ENCODE data around the gene MEI1.

DNA sequence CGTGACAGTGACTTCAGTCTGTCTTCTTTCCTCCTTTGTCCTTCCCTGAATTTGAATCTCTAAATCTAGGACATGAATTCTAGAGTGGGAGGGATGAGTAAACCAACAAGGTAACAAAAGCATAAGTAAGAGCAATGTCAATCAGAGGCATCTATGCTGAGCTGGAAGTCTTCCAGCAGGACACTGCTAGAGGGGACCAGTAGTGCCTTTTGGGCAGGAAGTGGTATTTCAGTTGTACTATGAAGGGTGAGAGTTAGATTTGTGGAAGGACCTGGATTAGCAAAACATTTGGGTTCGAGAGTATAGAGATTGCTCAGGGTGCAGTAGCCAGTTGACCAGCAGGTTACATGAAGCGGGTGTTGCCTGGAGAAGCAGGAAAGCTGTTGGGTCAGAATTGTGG is 40.3 kb downstream of the MEI1 start:
- TF ChIP-seq, protein P1, sequence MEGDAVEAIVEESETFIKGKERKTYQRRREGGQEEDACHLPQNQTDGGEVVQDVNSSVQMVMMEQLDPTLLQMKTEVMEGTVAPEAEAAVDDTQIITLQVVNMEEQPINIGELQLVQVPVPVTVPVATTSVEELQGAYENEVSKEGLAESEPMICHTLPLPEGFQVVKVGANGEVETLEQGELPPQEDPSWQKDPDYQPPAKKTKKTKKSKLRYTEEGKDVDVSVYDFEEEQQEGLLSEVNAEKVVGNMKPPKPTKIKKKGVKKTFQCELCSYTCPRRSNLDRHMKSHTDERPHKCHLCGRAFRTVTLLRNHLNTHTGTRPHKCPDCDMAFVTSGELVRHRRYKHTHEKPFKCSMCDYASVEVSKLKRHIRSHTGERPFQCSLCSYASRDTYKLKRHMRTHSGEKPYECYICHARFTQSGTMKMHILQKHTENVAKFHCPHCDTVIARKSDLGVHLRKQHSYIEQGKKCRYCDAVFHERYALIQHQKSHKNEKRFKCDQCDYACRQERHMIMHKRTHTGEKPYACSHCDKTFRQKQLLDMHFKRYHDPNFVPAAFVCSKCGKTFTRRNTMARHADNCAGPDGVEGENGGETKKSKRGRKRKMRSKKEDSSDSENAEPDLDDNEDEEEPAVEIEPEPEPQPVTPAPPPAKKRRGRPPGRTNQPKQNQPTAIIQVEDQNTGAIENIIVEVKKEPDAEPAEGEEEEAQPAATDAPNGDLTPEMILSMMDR (IDR thresholded peaks at IDR 0.05; ENCODE audit: low read depth, low read length, poor library complexity, severe bottlenecking) = no peak
- no peak for TF ChIP-seq EZH2phosphoT487 (IDR thresholded peaks at IDR 0.05; ENCODE audit: borderline replicate concordance, low read length)

Data from DOHH2 (cell line).